ENCODE data around the gene LRP2. TPM values are rescaled to one million over a fixed set of nuclear protein-coding genes. Genes with fewer than 3 reads are reported as not detected.

The LRP2 gene
- total RNA-seq, 1 donor from 2014 or later: 29.4 TPM

DNA sequence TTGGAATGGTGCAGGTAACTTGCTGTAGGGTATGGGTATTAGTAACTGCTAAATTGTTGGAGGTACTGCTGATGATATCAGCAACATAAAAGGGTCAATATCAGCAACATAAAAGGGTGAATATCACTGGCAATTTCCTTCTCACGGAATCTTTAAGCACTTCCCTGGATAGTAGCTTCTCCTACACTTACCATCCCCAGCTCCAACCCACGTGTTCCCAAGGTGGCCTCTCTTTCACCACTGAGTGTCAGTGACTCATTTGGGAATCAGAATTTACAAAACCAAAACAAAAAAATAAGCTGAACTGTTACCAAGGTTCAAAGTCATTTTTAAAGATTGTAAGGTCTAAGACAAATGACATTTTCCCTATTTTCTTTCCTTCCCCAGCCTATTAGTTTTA, 70.8 kb downstream of the LRP2 start:
- Mint-ChIP-seq H3K9me3 (no peaks in the 10 kb centered on the region), H3K27me3 (ENCODE audit: low read depth) (peaks cover 7% of the 10 kb centered on the region), H3K4me3 (no peak overlapping the region), H3K36me3 (ENCODE audit: low read depth) (peaks cover 13% of the 10 kb centered on the region), H3K4me1 (peaks cover 17% of the 10 kb centered on the region), H3K27ac (ENCODE audit: unreplicated experiment) (no peak overlapping the region)
- TF ChIP-seq, protein P1, sequence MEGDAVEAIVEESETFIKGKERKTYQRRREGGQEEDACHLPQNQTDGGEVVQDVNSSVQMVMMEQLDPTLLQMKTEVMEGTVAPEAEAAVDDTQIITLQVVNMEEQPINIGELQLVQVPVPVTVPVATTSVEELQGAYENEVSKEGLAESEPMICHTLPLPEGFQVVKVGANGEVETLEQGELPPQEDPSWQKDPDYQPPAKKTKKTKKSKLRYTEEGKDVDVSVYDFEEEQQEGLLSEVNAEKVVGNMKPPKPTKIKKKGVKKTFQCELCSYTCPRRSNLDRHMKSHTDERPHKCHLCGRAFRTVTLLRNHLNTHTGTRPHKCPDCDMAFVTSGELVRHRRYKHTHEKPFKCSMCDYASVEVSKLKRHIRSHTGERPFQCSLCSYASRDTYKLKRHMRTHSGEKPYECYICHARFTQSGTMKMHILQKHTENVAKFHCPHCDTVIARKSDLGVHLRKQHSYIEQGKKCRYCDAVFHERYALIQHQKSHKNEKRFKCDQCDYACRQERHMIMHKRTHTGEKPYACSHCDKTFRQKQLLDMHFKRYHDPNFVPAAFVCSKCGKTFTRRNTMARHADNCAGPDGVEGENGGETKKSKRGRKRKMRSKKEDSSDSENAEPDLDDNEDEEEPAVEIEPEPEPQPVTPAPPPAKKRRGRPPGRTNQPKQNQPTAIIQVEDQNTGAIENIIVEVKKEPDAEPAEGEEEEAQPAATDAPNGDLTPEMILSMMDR (conservative IDR thresholded peaks at IDR 0.05): no peak
- no peak for DNase-seq (ENCODE audit: low read depth, low spot score)

DNA sequence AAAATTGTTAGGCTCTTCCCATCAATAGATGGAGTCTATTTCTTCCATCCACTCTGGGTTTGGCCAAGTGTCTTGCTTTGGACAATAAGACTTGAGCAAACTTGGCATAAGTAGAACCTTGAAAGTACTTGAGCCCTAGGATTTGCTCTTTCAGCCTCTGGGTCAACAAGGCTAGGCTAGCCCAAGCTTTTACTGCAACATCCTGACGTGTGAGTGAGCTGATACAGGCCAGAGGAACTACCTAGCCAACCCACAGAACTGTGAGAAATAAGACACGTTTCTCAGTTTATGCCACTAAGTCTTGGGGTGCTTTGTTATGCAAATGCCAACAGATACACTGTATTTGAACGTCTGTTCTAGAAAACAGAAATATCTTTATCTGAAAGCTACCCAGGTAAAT, 71.9 kb downstream of the LRP2 start:
- Mint-ChIP-seq H3K27me3 (ENCODE audit: low read depth) (peaks cover 7% of the 10 kb centered on the region), H3K27ac (ENCODE audit: unreplicated experiment) (no peak overlapping the region), H3K4me1 (peaks cover 28% of the 10 kb centered on the region), H3K9me3 (no peaks in the 10 kb centered on the region), H3K4me3 (no peak overlapping the region), H3K36me3 (ENCODE audit: low read depth) (peaks cover 13% of the 10 kb centered on the region)
- TF ChIP-seq, protein P1 (conservative IDR thresholded peaks at IDR 0.05): no peak
- no peak for DNase-seq (ENCODE audit: low read depth, low spot score)

DNA sequence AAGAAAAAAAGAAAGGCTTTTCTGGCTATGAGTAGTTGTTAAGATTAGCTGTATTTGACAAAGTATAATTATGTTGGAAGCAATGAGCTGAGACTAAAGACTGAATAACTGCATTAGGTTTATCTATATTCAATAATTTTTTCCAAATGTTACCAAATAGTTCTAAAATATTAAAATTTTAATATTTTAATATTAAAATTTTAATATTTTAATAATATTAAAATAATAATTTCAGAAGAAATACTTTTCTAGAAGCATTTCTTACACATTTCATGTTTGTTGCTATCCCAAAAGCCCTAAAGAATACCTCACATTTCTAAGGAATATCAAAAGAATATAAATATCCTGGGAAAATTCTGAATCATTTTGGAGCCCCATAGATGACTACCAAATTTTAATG, 74.7 kb downstream of the LRP2 start:
- Mint-ChIP-seq H3K4me1 (peaks cover 39% of the 10 kb centered on the region), H3K27ac (ENCODE audit: unreplicated experiment) (no peak overlapping the region), H3K9me3 (peaks cover 3% of the 10 kb centered on the region), H3K36me3 (ENCODE audit: low read depth) (peaks cover 20% of the 10 kb centered on the region), H3K4me3 (no peak overlapping the region), H3K27me3 (ENCODE audit: low read depth) (peaks cover 13% of the 10 kb centered on the region)
- no peak for DNase-seq (ENCODE audit: low read depth, low spot score)
- TF ChIP-seq, protein P1 (conservative IDR thresholded peaks at IDR 0.05): no peak

DNA sequence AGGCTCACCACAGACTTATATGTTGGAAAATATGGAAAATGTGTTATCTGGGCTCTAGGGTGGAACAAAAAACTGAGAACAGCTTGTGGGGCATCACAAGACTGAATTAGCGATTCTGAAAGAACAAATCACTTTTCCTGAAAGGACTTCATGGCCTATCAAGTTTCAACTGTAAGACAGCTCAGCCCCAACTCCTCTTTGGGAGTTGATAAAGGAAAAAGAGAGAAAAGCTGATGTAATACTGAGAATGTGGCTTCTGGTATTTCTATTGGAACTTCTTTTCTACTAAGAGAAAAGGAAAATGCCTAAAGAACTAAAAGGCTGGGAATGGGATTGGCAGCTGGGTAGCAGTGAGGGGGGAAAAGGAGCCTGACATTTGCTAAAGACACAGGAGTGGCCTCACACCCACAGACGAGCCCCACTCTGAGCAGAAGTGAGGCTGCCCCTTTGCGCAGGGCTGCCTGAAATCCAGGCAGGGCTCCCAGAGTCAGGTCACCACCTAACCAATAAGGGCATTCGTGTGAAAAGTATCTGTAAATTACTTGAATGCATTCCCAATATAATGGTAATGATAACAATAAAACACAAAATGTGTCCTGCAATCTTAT, 75.6 kb downstream of the LRP2 start:
- Mint-ChIP-seq H3K27ac (ENCODE audit: unreplicated experiment) (peak overlapping the region; percentile 16), H3K4me1 (peaks cover 39% of the 10 kb centered on the region), H3K9me3 (peaks cover 3% of the 10 kb centered on the region), H3K4me3 (peak overlapping the region; percentile 11), H3K36me3 (ENCODE audit: low read depth) (peaks cover 20% of the 10 kb centered on the region), H3K27me3 (ENCODE audit: low read depth) (peaks cover 14% of the 10 kb centered on the region)
- no peak for DNase-seq (ENCODE audit: low read depth, low spot score)
- TF ChIP-seq, protein P1 (conservative IDR thresholded peaks at IDR 0.05): no peak

DNA sequence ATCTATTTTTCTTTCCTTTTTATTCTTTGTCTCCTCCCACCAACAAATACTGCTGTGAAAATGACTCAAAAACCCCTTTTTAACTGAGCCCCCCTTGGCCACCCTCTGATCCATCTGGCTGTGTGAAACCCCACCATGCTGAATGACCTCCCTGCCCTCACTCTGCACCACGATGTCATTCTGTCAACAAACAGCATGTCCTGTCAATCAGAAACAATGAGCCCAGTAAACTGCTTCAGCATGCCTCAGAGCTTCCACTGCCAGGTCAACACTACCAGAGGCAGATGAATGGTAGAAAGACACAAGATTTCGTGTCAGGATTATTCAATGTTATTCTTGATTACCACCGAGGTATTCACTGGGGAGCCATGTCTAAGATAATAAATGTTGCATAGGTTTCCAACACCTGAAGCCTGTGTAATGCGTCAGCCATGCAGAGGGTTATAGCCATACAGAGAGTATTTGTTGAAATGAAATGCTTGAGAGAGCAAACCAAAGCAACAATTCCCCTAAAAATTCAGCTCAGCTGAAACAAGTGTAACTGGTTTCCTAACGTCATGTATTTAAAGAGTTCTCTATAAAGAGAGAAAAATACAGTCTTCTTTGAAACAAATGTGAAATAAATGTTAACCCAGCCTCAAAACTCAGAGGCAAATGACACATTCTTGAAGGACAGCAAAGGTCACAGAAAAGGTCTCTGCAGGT, 76.7 kb downstream of the LRP2 start:
- H3K4me3 Mint-ChIP-seq: peak overlapping the region; percentile 2
- DNase-seq (ENCODE audit: low read depth, low spot score): no peak
- TF ChIP-seq, protein P1 (conservative IDR thresholded peaks at IDR 0.05): no peak
- H3K27me3 Mint-ChIP-seq (ENCODE audit: low read depth): peaks cover 11% of the 10 kb centered on the region
- H3K4me1 Mint-ChIP-seq: peaks cover 39% of the 10 kb centered on the region
- peaks cover 3% of the 10 kb centered on the region for H3K9me3 Mint-ChIP-seq
- H3K36me3 Mint-ChIP-seq (ENCODE audit: low read depth): peaks cover 19% of the 10 kb centered on the region
- H3K27ac Mint-ChIP-seq (ENCODE audit: unreplicated experiment): peak overlapping the region; percentile 22
